HG03342 (cell line): Measurements from ENCODE around the gene ANAPC5.

Source experiments
- ATAC-seq: cut with Tn5 transposase; IDR thresholded peaks from one replicate; pipeline ENCODE4 v1.9.1; 2021; ENCODE audit warnings: mild to moderate bottlenecking, moderate library complexity; ENCODE audit not compliant: unreplicated experiment

ANAPC5 gene

DNA sequence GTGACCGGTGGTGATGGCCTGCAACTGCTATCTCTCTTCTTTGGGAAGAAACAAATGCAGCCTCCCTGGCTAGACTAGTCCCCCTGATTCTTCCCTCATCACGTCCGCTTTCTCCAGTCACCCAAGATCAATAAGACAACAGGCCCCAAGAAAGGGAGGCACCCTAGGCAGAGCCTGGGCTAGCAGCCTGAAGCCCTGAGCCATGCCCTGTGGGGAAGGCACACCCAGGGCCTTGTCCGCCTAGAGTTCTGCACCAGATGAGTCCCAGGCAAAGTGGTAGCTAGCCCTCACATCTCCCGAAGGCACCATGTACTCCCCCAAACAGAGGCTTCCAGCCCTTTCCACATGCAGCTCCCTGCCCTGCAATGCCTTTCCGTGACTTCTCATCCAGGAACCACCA lies 90.8 kb downstream of the ANAPC5 start:
- ATAC-seq = no peak

DNA sequence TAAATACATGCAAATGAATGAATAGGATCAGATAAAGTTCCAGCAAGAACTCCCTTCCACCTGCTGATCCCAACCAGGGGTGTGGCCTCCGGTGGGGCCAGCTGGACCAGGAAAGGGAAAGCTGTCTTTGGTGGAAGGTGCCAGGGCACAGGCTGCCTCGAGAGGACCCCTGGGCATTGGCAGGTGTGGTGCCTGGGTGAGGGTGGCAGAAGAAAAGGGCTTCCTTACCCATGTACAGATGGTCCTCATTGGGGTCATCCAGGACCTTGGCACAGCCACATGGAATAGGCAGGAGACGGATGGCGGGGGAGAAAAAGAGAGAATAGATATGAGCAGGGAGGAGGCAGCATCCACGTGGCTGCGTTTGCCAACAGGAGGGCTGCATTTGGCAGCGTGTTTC lies 92.1 kb downstream of the ANAPC5 start:
- ATAC-seq = no peak

DNA sequence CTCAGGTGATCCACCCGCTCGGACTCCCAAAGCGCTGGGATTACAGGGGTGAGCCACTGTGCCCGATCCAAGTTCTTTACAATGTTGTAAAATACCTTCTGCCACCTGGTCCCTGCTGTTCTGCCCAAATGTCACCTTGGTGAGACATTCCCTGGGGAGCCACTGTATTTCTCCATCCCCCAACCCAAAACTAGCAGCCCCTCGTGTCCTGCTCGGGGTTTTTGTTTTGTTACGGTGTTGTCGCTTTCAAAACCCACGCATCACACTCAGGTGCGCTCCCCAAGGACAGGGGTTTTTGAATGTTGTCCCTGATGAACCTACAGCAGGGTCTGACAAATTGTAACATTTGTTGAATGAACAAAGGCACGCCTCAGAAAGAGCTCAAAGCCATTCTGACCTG lies 93.1 kb downstream of the ANAPC5 start:
- ATAC-seq = no peak
